ENCODE measurements around the gene BCKDK. TPM values are rescaled to one million over a fixed set of nuclear protein-coding genes. Genes with fewer than 3 reads are reported as not detected.
"Not testable (repeated sequence)": the region's sequence is repeated elsewhere in the genome, so short reads cannot be mapped to it uniquely, and the experiment has no call there.

The BCKDK gene
- total RNA-seq, 4 donors from 2014 or later, result 34.1 to 73.7 (median 51.4) TPM

DNA sequence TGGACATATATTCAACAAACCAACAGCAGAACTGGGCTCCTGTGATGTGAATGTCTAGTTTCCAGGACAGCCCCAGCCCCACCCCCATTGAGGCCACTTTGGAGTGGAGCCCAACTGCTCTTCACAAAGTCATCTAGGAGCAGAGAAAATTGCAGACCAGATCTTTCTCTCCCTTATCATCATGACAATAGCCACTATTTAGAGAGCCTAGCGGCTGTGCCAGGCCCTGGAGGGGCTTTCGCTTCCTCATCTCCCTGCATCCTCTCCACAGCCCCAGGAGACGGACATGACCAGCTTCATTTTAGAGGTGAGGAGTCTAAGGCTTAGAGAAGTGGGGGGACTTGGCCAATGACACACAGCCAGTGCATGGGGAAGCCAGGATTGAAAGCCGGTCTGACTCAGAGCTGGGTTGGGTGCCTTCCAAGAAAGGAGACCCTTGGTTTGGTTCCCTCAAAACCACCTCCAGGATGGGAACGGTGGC is 25.9 kb downstream of the BCKDK start:
- intact Hi-C loops (cut with DNase I), result no loop called here
- Histone ChIP-seq H3K4me1 (peaks cover 11 to 21% (median 19%) of the 10 kb centered on the region in 4 donors), H3K36me3 (peaks cover 24 to 43% (median 39%) of the 10 kb centered on the region in 4 donors), H3K27ac (replicated peaks in 1 of 4) (no peak overlapping the region), H3K27me3 (peaks cover 0 to 25% (median 1%) of the 10 kb centered on the region in 4 donors), H3K9me3 (no peaks in the 10 kb centered on the region), H3K4me3 (no peak overlapping the region)
- 20% methylated on average over 3 of the region's 5 CpGs for WGBS
- DNase-seq (ENCODE audit: extremely low spot score), result no peak
- TF ChIP-seq, protein P1, sequence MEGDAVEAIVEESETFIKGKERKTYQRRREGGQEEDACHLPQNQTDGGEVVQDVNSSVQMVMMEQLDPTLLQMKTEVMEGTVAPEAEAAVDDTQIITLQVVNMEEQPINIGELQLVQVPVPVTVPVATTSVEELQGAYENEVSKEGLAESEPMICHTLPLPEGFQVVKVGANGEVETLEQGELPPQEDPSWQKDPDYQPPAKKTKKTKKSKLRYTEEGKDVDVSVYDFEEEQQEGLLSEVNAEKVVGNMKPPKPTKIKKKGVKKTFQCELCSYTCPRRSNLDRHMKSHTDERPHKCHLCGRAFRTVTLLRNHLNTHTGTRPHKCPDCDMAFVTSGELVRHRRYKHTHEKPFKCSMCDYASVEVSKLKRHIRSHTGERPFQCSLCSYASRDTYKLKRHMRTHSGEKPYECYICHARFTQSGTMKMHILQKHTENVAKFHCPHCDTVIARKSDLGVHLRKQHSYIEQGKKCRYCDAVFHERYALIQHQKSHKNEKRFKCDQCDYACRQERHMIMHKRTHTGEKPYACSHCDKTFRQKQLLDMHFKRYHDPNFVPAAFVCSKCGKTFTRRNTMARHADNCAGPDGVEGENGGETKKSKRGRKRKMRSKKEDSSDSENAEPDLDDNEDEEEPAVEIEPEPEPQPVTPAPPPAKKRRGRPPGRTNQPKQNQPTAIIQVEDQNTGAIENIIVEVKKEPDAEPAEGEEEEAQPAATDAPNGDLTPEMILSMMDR (IDR thresholded peaks at IDR 0.05), result no peak
- TF ChIP-seq POLR2A (IDR thresholded peaks at IDR 0.05; ENCODE audit: low read depth) (no peak), POLR2AphosphoS5 (IDR thresholded peaks at IDR 0.05) (no peak)

DNA sequence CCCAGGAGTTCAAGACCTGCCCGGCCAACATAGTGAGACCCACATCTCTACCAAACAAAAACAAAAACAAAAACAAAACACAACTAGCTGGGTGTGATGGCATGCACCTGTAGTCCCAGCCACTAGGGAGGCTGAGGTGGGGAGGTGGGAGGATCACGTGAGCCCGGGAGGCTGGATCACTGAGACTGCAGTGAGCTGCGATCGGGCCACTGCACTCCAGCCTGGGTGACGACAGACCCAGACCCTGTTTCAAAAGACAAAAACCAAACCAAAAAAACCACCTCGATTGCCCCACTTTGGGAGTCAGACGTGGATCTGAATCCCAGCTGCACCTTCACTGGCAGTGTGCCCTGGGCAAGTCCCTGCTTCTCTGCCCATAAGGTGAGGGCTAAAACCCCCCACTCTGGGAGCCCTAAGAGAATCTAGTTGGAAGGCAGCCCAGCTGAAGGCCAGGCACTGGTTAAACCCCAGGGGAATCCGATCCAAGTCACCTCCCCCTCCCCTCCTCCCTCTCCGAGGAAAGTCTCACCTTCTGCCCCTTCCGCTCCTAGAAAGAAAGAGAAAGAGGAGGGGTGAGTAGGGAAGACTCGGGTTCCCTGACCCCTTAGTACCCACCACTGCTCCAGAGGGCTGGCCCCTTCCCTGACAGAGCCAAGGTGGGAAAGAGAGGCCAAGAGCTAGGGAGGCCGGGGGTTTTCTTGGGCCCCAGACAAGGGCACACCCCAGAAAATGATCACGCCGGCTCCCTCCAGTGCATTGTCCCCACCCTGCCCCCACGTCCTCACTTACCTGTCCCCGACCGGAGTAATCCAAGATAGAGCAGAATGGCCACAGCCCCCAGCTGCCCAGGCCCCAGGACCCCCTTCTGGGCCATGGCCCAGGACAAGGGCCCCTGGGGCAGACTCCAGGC is 26.7 kb downstream of the BCKDK start:
- Histone ChIP-seq H3K27ac (replicated peaks in 1 of 4) (no peak overlapping the region), H3K36me3 (peaks cover 19 to 35% (median 31%) of the 10 kb centered on the region in 4 donors), H3K4me3 (peak overlapping the region in 1 of 4 donors; percentile 20), H3K9me3 (no peaks in the 10 kb centered on the region), H3K27me3 (peaks cover 0 to 25% (median 1%) of the 10 kb centered on the region in 4 donors), H3K4me1 (peaks cover 10 to 21% (median 12%) of the 10 kb centered on the region in 4 donors)
- intact Hi-C loops (cut with DNase I), result no loop called here
- WGBS, result 31% methylated on average over 10 of the region's 18 CpGs
- TF ChIP-seq, protein P1 (IDR thresholded peaks at IDR 0.05), result no peak
- TF ChIP-seq POLR2A (IDR thresholded peaks at IDR 0.05; ENCODE audit: low read depth), result no peak
- no peak for DNase-seq (ENCODE audit: extremely low spot score)

DNA sequence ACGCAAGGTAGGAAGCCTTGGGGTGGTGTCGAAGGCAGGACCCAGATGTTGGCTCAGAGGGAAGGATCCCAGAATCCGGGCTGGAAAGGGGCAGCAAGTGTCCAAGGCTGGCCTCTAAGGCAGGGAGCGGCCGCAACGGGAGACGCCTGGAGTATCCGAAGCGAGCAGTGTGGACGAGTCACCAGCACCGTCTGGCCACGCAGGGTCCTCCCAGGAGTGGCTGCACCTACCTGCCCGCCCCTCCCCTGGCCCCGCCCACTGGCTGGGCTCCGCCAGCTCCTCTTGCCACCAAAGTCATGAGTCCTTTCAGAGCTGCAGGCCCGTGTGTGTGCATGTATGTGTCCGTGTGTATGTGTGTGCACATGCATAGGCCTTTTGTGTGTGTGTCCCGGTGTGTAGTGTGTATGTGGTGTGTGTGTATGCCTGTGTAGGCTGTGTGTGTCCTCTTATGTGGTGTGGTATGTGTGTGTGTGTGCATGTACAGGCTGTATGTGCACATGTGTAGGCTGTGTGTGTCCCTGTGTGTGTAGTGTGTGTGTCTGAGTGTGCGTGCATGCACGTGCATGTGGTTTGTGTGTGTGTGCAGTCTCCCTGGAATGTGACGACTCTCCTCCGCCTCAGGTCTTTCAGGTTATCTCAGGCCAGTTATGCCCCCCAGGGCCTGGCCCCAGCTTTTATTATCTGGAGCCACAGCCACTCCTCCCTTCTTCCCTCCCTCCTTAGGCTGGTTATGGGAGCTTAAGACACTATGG is 27.5 kb downstream of the BCKDK start, which contains the start of gene PRSS8:
TSS of gene PRSS8 (minus strand) at position 193 of the 752 bp plus-strand sequence. CDS start 229 bp downstream, outside the sequence.
- Histone ChIP-seq H3K36me3 (peaks cover 12 to 27% (median 23%) of the 10 kb centered on the region in 4 donors), H3K27ac (replicated peaks in 1 of 4) (no peak within 1 kb of the TSS), H3K9me3 (no peaks in the 10 kb centered on the region), H3K4me3 (peak within 1 kb of the TSS in 1 of 4 donors; percentile 20), H3K27me3 (peaks cover 0 to 25% (median 1%) of the 10 kb centered on the region in 4 donors), H3K4me1 (peaks cover 8 to 20% (median 12%) of the 10 kb centered on the region in 4 donors)
- TF ChIP-seq EP300 (IDR thresholded peaks at IDR 0.05), result no peak
- no peak for TF ChIP-seq POLR2AphosphoS5 (IDR thresholded peaks at IDR 0.05)
- TF ChIP-seq, protein P1 (IDR thresholded peaks at IDR 0.05), result no peak
- TF ChIP-seq POLR2A (IDR thresholded peaks at IDR 0.05; ENCODE audit: low read depth), result no peak
- WGBS, result 53% methylated on average over 20 of the region's 22 CpGs
- intact Hi-C loops (cut with DNase I), result no loop called here
- no peak for DNase-seq (ENCODE audit: extremely low spot score)

DNA sequence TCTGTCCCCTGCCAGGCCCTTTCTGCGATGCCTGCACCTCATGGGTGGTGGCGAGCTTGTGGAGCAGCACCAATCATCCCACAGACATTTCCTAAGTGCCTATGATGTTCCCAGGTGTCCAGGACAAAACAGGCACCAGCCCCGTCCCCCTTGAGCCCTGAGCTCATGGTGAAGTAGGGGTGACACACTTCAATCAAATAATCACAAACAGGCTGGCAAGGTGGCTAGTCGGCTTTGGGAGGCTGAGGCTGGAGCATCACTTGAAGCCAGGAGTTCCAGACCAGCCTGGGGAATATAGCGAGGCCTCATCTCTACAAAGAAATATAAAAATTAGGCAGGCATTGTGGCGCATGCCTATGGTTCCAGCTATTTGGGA is 28.1 kb downstream of the BCKDK start:
- WGBS, result 82% methylated on average over 4 of the region's 6 CpGs
- H3K27me3 ChIP-seq, result peaks cover 0 to 25% (median 1%) of the 10 kb centered on the region in 4 donors
- no peaks in the 10 kb centered on the region for H3K9me3 ChIP-seq
- intact Hi-C loops (cut with DNase I), result no loop called here
- H3K36me3 ChIP-seq, result peaks cover 6 to 21% (median 17%) of the 10 kb centered on the region in 4 donors
- no peak for DNase-seq (ENCODE audit: extremely low spot score)
- no peak overlapping the region for H3K27ac ChIP-seq (replicated peaks in 1 of 4)
- TF ChIP-seq POLR2A (IDR thresholded peaks at IDR 0.05; ENCODE audit: low read depth) (no peak), EP300 (IDR thresholded peaks at IDR 0.05) (no peak), POLR2AphosphoS5 (IDR thresholded peaks at IDR 0.05) (no peak)
- TF ChIP-seq, protein P1 (IDR thresholded peaks at IDR 0.05), result no peak
- no peak overlapping the region for H3K4me3 ChIP-seq
- H3K4me1 ChIP-seq, result peaks cover 14 to 22% (median 18%) of the 10 kb centered on the region in 4 donors

DNA sequence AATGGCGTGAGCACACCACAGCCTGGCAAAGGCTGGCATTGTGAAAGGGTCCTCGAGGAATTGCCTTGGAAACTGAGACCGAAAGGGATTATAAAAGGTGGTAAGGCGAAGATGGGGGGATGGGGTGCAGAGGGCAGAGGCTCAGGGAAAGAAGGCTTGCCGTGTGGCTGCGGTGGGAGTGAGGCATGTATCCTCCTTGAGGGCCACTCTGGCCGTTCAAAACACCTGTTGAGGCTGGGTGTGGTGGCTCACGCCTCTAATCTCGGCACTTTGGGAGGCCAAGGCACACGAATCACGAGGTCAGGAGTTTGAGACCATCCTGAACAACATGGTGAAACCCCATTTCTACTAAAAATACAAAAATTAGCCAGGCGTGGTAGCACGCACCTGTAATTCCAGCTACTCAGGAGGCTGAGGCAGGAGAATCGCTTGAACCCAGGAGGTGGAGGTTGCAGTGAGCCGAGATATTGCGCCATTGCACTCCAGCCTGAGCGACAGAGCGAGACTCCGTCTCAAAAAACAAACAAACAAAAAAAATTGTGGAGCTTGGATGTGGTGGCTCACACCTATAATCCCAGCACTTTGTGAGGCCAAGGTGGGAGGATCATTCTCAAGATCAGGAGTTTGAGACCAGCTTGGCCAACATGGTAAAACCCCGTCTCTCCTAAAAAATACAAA is 28.8 kb downstream of the BCKDK start:
- peaks cover 0 to 15% (median 11%) of the 10 kb centered on the region in 4 donors for H3K36me3 ChIP-seq
- H3K27me3 ChIP-seq, result peaks cover 0 to 25% (median 1%) of the 10 kb centered on the region in 4 donors
- intact Hi-C loops (cut with DNase I); H3K27ac ChIP-seq (replicated peaks in 1 of 4); H3K4me3 ChIP-seq; H3K9me3 ChIP-seq; DNase-seq (ENCODE audit: extremely low spot score): not testable (repeated sequence)
- WGBS, result 86% methylated on average over 20 of the region's 20 CpGs
- peaks cover 21 to 28% (median 24%) of the 10 kb centered on the region in 4 donors for H3K4me1 ChIP-seq

All from esophagus muscularis mucosa (tissue), 4 donors.